ENCODE measurements around the gene VSIG10. TPM values are rescaled to one million over a fixed set of nuclear protein-coding genes. Genes with fewer than 3 reads are reported as not detected.

The VSIG10 gene
- total RNA-seq, 3 donors from 2014 or later = 30.2 to 39.3 (median 34.1) TPM

GRCh38 chr12:118020036-118020435 is 83.8 kb downstream of the VSIG10 start:
- H3K4me1 ChIP-seq = no peaks in the 10 kb centered on the region

GRCh38 chr12:118017926-118018325 is 85.9 kb downstream of the VSIG10 start:
- DNase-seq (ENCODE audit: low spot score in 2 of 2) = no peak
- intact Hi-C loops (cut with DNase I; ENCODE audit: low total_unique reads) = no loop called here
- Histone ChIP-seq H3K4me3 (no peak overlapping the region), H3K36me3 (no peaks in the 10 kb centered on the region), H3K9me3 (no peaks in the 10 kb centered on the region), H3K4me1 (no peaks in the 10 kb centered on the region), H3K27ac (no peak overlapping the region), H3K27me3 (no peaks in the 10 kb centered on the region)
- no peak for TF ChIP-seq POLR2AphosphoS5 (IDR thresholded peaks at IDR 0.05)
- TF ChIP-seq CTCF (IDR thresholded peaks at IDR 0.05) = no peak
- no peak for TF ChIP-seq POLR2A (IDR thresholded peaks at IDR 0.05)

More at GRCh38 chr12:118020036-118020435, 83.8 kb downstream of the VSIG10 start:
- no peak overlapping the region for H3K4me3 ChIP-seq
- H3K27me3 ChIP-seq = no peaks in the 10 kb centered on the region
- no peaks in the 10 kb centered on the region for H3K36me3 ChIP-seq
- H3K27ac ChIP-seq = no peak overlapping the region
- H3K9me3 ChIP-seq = no peaks in the 10 kb centered on the region
- no peak for DNase-seq (ENCODE audit: low spot score in 2 of 2)
- TF ChIP-seq POLR2A (IDR thresholded peaks at IDR 0.05) (no peak), CTCF (IDR thresholded peaks at IDR 0.05) (no peak), POLR2AphosphoS5 (IDR thresholded peaks at IDR 0.05) (no peak)
- intact Hi-C loops (cut with DNase I; ENCODE audit: low total_unique reads) = no loop called here

- intact Hi-C loops (cut with DNase I; ENCODE audit: low total_unique reads) = no loop called here
- H3K4me3 ChIP-seq = peak within 1 kb of the TSS; percentile 94 to 95 (median 94)
- peak; percentile 95 to 98 for DNase-seq (ENCODE audit: low spot score in 2 of 2)
- no peaks in the 10 kb centered on the region for H3K9me3 ChIP-seq
- no peaks in the 10 kb centered on the region for H3K36me3 ChIP-seq
- H3K27ac ChIP-seq = peak within 1 kb of the TSS; percentile 50 to 58
- no peaks in the 10 kb centered on the region for H3K4me1 ChIP-seq
- TF ChIP-seq CTCF (IDR thresholded peaks at IDR 0.05) (peak in 1 of 3 donors; percentile 2), POLR2A (IDR thresholded peaks at IDR 0.05) (no peak), POLR2AphosphoS5 (IDR thresholded peaks at IDR 0.05) (peak; percentile 32 to 62 (median 51))
- no peaks in the 10 kb centered on the region for H3K27me3 ChIP-seq
Observed at GRCh38 chr12:118016424-118017264, 87.2 kb downstream of the VSIG10 start, which contains the start of gene RFC5. Gene RFC5, plus strand, starts transcription at chr12:118016703. Its CDS starts 125 bp downstream, at chr12:118016828.

- intact Hi-C loops (cut with DNase I; ENCODE audit: low total_unique reads) = no loop called here
- peak overlapping the region; percentile 94 to 95 (median 94) for H3K4me3 ChIP-seq
Observed at GRCh38 chr12:118015944-118016343, 87.9 kb downstream of the VSIG10 start.

More at GRCh38 chr12:118015944-118016343, 87.9 kb downstream of the VSIG10 start:
- TF ChIP-seq POLR2A (IDR thresholded peaks at IDR 0.05) = no peak
- no peak for TF ChIP-seq CTCF (IDR thresholded peaks at IDR 0.05)
- TF ChIP-seq POLR2AphosphoS5 (IDR thresholded peaks at IDR 0.05) = no peak
- H3K27me3 ChIP-seq = no peaks in the 10 kb centered on the region
- no peak for DNase-seq (ENCODE audit: low spot score in 2 of 2)
- H3K4me1 ChIP-seq = no peaks in the 10 kb centered on the region
- H3K9me3 ChIP-seq = no peaks in the 10 kb centered on the region
- no peak overlapping the region for H3K27ac ChIP-seq
- H3K36me3 ChIP-seq = no peaks in the 10 kb centered on the region

Data from breast epithelium (tissue), 4 donors.